ENCODE data around the gene MCL1. TPM values are rescaled to one million over a fixed set of nuclear protein-coding genes. Genes with fewer than 3 reads are reported as not detected.

Gene MCL1
- polyA plus RNA-seq, 1 of the 3 experiments (the other 2 are of a cell fraction): 110 TPM

GRCh38 chr1:150576794-150577556 is 2.4 kb downstream of the MCL1 start:
- Histone ChIP-seq H3K27ac (ENCODE audit: low read depth in 2 of 2, low read length in 1 of 2) (peak overlapping the region; percentile 97 to 100), H3K4me3 (ENCODE audit: low read depth in 2 of 2, low read length in 1 of 2) (peak overlapping the region; percentile 95 to 98), H3K4me2 (peak overlapping the region; percentile 89), H3K79me2 (ENCODE audit: insufficient read depth) (peaks cover 98% of the 10 kb centered on the region), H3F3A (replicated peaks; ENCODE audit: insufficient read depth) (peaks cover 71% of the 10 kb centered on the region), H3K36me3 (replicated peaks in 1 of 2; ENCODE audit: control insufficient read depth in 1 of 2, insufficient read depth in 2 of 2, low read length in 1 of 2) (peaks cover 58 to 71% of the 10 kb centered on the region in 2 experiments), H3K9me2 (no peaks in the 10 kb centered on the region), H3K9ac (peak overlapping the region; percentile 100), H3K9me3 (no peaks in the 10 kb centered on the region), H4K20me1 (ENCODE audit: insufficient read depth) (peaks cover 71% of the 10 kb centered on the region), H3K27me3 (ENCODE audit: insufficient read depth) (no peaks in the 10 kb centered on the region), H3K4me1 (ENCODE audit: control insufficient read depth in 1 of 2, insufficient read depth in 2 of 2, low read depth in 1 of 2, low read length in 1 of 2) (peaks cover 15 to 28% of the 10 kb centered on the region in 2 experiments; a peak in 3 of 4 replicates), H2AFZ (ENCODE audit: low read depth) (no peak overlapping the region)
- no peak for TF ChIP-seq SIN3A (IDR thresholded peaks at IDR 0.05; ENCODE audit: borderline replicate concordance, low read depth, low read length)
- no peak for TF ChIP-seq TCF12 (IDR thresholded peaks at IDR 0.05)
- no peak for TF ChIP-seq IRF3 (IDR thresholded peaks at IDR 0.05; ENCODE audit: low read depth, low read length)
- TF ChIP-seq RAD21 (IDR thresholded peaks at IDR 0.05; ENCODE audit: low read length): no peak
- no peak for TF ChIP-seq RXRA (IDR thresholded peaks at IDR 0.05; ENCODE audit: borderline replicate concordance, low read depth)
- TF ChIP-seq EZH2phosphoT487 (IDR thresholded peaks at IDR 0.05; ENCODE audit: borderline replicate concordance, low read depth): no peak
- no peak for TF ChIP-seq YY1 (IDR thresholded peaks at IDR 0.05; ENCODE audit: low read depth)
- no peak for TF ChIP-seq RFX5 (IDR thresholded peaks at IDR 0.05; ENCODE audit: low read length)
- TF ChIP-seq REST (IDR thresholded peaks at IDR 0.05; ENCODE audit: low read depth, low read length): no peak
- TF ChIP-seq FOXJ3 (CRISPR knock-in tag; IDR thresholded peaks at IDR 0.05): no peak
- no peak for TF ChIP-seq MAX (IDR thresholded peaks at IDR 0.05; ENCODE audit: low read depth)
- ChIA-PET POLR2A (interaction anchor here (7.0 kb wide), 1 partner anchor 12 kb away, joined by 149 read pairs; no protein-coding TSS in a partner anchor), CTCF (interaction anchor here (1.2 to 13.4 kb wide), 3 partner anchors 9 to 43 kb away, joined by 4 to 142 read pairs (median 9); no protein-coding TSS in a partner anchor)
- WGBS (ENCODE audit: low lambda C conversion rate): 6% methylated on average over 2 of the region's 2 CpGs
- no peak for DNase-seq
